PC-3 (cell line): ENCODE results near the gene UBXN4.

Source experiments
- CTCF ChIP-seq: fragments of 300-600 bp; sonication (generic); conservative IDR thresholded peaks from 2 replicates; pipeline ENCODE4 v1.5.1; 2017; ENCODE audit warnings: antibody characterized with exemption, low read depth, mild to moderate bottlenecking, low read length
- EZH2 ChIP-seq: fragments of 300-600 bp; sonication (generic); IDR thresholded peaks from one replicate; pipeline ENCODE4 v1.6.1; 2017; ENCODE audit warnings: antibody characterized with exemption, mild to moderate bottlenecking, low read length; ENCODE audit not compliant: unreplicated experiment
- EZH2phosphoT487 ChIP-seq: fragments of 300-600 bp; sonication (generic); IDR thresholded peaks from 2 replicates; pipeline ENCODE4 v1.6.1; 2018; ENCODE audit warnings: mild to moderate bottlenecking, antibody characterized with exemption, low read length, borderline replicate concordance

- TF ChIP-seq CTCF = no peak
- no peak for TF ChIP-seq EZH2phosphoT487
- TF ChIP-seq EZH2 = no peak
Measured at GRCh38 chr2:135728064-135728743, 13.5 kb upstream of the UBXN4 start.
